ENCODE results near the gene OR6X1. TPM values are rescaled to one million over a fixed set of nuclear protein-coding genes. Genes with fewer than 3 reads are reported as not detected.

The OR6X1 gene
- total and polyA plus RNA-seq, 9 of the 15 experiments (the other 6 are each of a cell fraction or from before 2014, with no cell fraction given) = not detected

DNA sequence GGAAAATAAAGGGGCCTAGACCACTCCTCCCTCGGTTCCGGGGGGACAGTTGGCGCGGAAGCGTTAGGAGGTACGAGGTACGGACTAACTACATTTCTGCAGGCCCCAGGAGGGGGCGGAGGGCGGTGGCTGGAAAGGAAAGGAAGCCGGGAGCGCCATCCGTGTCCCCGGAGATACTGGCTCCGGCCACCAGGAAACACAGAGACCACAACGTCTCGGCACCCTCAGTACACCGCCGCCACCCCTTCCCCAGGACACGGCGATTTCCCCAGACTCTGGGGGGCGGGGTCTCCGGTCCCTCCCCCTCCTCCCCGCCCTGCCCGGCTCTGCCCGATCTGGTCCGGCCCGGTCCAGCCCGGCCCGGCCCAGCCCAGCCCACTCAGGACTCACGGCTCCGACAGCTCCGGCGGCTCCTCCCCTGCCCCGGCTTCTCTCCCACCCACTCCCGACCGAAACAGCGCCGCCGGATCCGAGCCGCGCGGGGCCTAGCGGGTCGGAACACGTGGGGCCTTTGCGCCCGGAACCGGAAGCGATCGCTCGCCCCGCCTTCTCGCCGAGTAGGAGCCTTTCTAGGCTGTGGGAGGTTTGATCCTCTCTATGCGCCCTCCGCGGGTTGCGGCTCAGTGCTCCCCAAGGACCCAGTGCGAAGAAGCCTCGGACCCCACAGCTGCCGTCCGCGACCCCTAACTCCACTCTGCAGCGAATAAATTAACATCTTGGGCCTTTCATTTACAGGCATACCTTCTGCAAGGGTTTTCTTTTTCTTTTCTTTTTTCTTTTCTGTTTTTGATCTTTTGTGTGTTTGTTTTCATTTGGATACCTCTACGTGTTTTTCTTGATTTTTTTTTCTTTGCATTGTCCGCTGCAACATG, 12.9 kb downstream of the OR6X1 start, which contains the start of gene ZNF202 (continued):
- TF ChIP-seq ETV1 (tag; conservative IDR thresholded peaks at IDR 0.05; ENCODE audit: low read depth) (peak; percentile 67), PBX2 (CRISPR knock-in tag; IDR thresholded peaks at IDR 0.05; ENCODE audit: low read depth) (no peak), PBX2 (tag; conservative IDR thresholded peaks at IDR 0.05; ENCODE audit: low read depth) (no peak), KLF13 (tag; IDR thresholded peaks at IDR 0.05; ENCODE audit: borderline replicate concordance, low read depth) (peak; percentile 60; the same call in 1 of the 2 replicates), PTRF (tag; IDR thresholded peaks at IDR 0.05) (no peak), CBX1 (IDR thresholded peaks at IDR 0.05; ENCODE audit: low read depth) (peak; percentile 62; the same call in 1 of the 2 replicates), NBN (IDR thresholded peaks at IDR 0.05; ENCODE audit: low read depth) (peak; percentile 39; the same call in 1 of the 2 replicates), E2F5 (CRISPR knock-in tag; IDR thresholded peaks at IDR 0.05) (no peak), SMC3 (conservative IDR thresholded peaks at IDR 0.05; ENCODE audit: insufficient read depth, low read depth, low read length) (no peak), ZNF431 (CRISPR knock-in tag; IDR thresholded peaks at IDR 0.05) (no peak), NR0B1 (IDR thresholded peaks at IDR 0.05; ENCODE audit: partially characterized antibody) (no peak), ZNF75A (CRISPR knock-in tag; IDR thresholded peaks at IDR 0.05) (0 out of 2 replicates have a peak, but pooled peaks have one; percentile 33), KDM5B (IDR thresholded peaks at IDR 0.05; ENCODE audit: insufficient replicate concordance, low read depth, low read length) (no peak), MTA1 (IDR thresholded peaks at IDR 0.05; ENCODE audit: borderline replicate concordance) (no peak), CHD1 (IDR thresholded peaks at IDR 0.05; ENCODE audit: low read length) (no peak), DPF2 (IDR thresholded peaks at IDR 0.05) (no peak), SRSF1 (IDR thresholded peaks at IDR 0.05; ENCODE audit: low read depth, low read length) (no peak)
- TF ChIP-seq, protein P1, sequence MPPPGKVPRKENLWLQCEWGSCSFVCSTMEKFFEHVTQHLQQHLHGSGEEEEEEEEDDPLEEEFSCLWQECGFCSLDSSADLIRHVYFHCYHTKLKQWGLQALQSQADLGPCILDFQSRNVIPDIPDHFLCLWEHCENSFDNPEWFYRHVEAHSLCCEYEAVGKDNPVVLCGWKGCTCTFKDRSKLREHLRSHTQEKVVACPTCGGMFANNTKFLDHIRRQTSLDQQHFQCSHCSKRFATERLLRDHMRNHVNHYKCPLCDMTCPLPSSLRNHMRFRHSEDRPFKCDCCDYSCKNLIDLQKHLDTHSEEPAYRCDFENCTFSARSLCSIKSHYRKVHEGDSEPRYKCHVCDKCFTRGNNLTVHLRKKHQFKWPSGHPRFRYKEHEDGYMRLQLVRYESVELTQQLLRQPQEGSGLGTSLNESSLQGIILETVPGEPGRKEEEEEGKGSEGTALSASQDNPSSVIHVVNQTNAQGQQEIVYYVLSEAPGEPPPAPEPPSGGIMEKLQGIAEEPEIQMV (tag; conservative IDR thresholded peaks at IDR 0.05; ENCODE audit: low read depth) = no peak
- TF ChIP-seq, protein P2, sequence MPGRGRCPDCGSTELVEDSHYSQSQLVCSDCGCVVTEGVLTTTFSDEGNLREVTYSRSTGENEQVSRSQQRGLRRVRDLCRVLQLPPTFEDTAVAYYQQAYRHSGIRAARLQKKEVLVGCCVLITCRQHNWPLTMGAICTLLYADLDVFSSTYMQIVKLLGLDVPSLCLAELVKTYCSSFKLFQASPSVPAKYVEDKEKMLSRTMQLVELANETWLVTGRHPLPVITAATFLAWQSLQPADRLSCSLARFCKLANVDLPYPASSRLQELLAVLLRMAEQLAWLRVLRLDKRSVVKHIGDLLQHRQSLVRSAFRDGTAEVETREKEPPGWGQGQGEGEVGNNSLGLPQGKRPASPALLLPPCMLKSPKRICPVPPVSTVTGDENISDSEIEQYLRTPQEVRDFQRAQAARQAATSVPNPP (IDR thresholded peaks at IDR 0.05; ENCODE audit: borderline replicate concordance, insufficient read depth, insufficient read length) = no peak

Measured in K562 (cell line).